A549 (cell line): ENCODE results near the gene PHLPP2. TPM values are rescaled to one million over a fixed set of nuclear protein-coding genes. Genes with fewer than 3 reads are reported as not detected.

Experiments
- ATAC-seq, 2 experiments: fragments of 200-7000 bp in 1 of 2; fragments of >200 bp in 1 of 2; cut with Nextera tagmentation in 1 of 2; cut with Tn5 transposase in 1 of 2; 3 replicates each; pipeline versions ENCODE4 v1.8.0 to v1.9.1; 2018 to 2020; ENCODE audit warnings: mild to moderate bottlenecking in 1 of 2, moderate library complexity in 1 of 2
- CTCF ChIA-PET: fragments of 300-600 bp; sonication (Branson Sonifier 250); formaldehyde crosslinking; extraction: SDS; loops from one replicate; lab custom pipeline; 2021; ENCODE audit warnings: antibody characterized with exemption, inconsistent platforms; lab: Yijun Ruan, JAX
- POLR2A ChIA-PET: fragments of 350-600 bp; formaldehyde crosslinking; extraction: SDS; loops from one replicate; lab custom pipeline; 2021; ENCODE audit warnings: antibody characterized with exemption, inconsistent platforms; lab: Yijun Ruan, JAX
- DNase-seq, 2 experiments: peaks; one replicate each; pipeline versions ENCODE4 v3.0.0 to v3.0.0-alpha.2; 2011 to 2016; ENCODE audit warnings: low read depth in 1 of 2, low spot score in 1 of 2
- FAIRE-seq: peaks from 2 replicates; lab custom pipeline; 2011; peaks lifted over from hg19 to GRCh38; lab: Jason Lieb, UNC
- H3K27ac ChIP-seq, 2 experiments: fragments of >200 bp; sonication (Bioruptor Twin); formaldehyde crosslinking; 3 replicates each; pipeline ENCODE4 v1.5.1; 2016 to 2017
- H3K4me1 ChIP-seq: fragments of >200 bp; sonication (Bioruptor Twin); formaldehyde crosslinking; 3 replicates; pipeline ENCODE4 v1.6.1; 2016
- H3K4me2 ChIP-seq: fragments of >200 bp; sonication (Bioruptor Twin); formaldehyde crosslinking; 3 replicates; pipeline ENCODE4 v1.6.1; 2016
- H3K4me3 ChIP-seq: fragments of >200 bp; sonication (Bioruptor Twin); formaldehyde crosslinking; 3 replicates; pipeline ENCODE4 v1.5.1; 2016
- H3K9me3 ChIP-seq: fragments of >200 bp; sonication (Bioruptor Twin); formaldehyde crosslinking; 3 replicates; pipeline ENCODE4 v1.6.1; 2016
- CBX8 ChIP-seq: fragments of 200-600 bp; sonication (generic); IDR thresholded peaks from 2 replicates; pipeline ENCODE4 v1.6.1; 2016
- CEBPB ChIP-seq, 2 experiments: fragments of >200 bp in 1 of 2; sonication (Bioruptor Twin) in 1 of 2; formaldehyde crosslinking in 1 of 2; IDR thresholded peaks; 2 replicates each; pipeline ENCODE4 v1.6.1; 2012 to 2016
- CHD2 ChIP-seq: fragments of 150-350 bp; IDR thresholded peaks from 2 replicates; pipeline ENCODE4 v1.6.1; 2014; ENCODE audit warnings: low read length; ENCODE audit not compliant: partially characterized antibody
- CHD4 ChIP-seq: fragments of 200-600 bp; sonication (generic); IDR thresholded peaks from 2 replicates; pipeline ENCODE4 v1.6.1; 2016; ENCODE audit warnings: antibody characterized with exemption, mild to moderate bottlenecking, borderline replicate concordance
- EHF ChIP-seq: fragments of 250-450 bp; sonication (Bioruptor Pico); IDR thresholded peaks from 2 replicates; pipeline ENCODE4 v1.5.0; 2020; ENCODE audit warnings: mild to moderate bottlenecking
- EHMT2 ChIP-seq: fragments of 200-600 bp; sonication (generic); IDR thresholded peaks from 2 replicates; pipeline ENCODE4 v1.6.1; 2016; ENCODE audit warnings: antibody characterized with exemption, low read depth, mild to moderate bottlenecking, moderate library complexity
- ESRRA ChIP-seq: fragments of 150-350 bp; IDR thresholded peaks from 2 replicates; pipeline ENCODE4 v1.6.1; 2014; ENCODE audit warnings: mild to moderate bottlenecking, low read length, borderline replicate concordance
- FOXS1 ChIP-seq: fragments of 250-450 bp; sonication (Bioruptor Pico); IDR thresholded peaks from 2 replicates; pipeline ENCODE4 v1.5.0; 2020; ENCODE audit warnings: mild to moderate bottlenecking, moderate library complexity
- HDAC2 ChIP-seq: fragments of 200-600 bp; sonication (generic); IDR thresholded peaks from 2 replicates; pipeline ENCODE4 v1.6.1; 2016
- HEYL ChIP-seq: fragments of 250-450 bp; sonication (Bioruptor Pico); IDR thresholded peaks from 2 replicates; pipeline ENCODE4 v1.8.0; 2021; ENCODE audit warnings: mild to moderate bottlenecking, moderate library complexity
- HOXB13 ChIP-seq: fragments of 250-450 bp; sonication (Bioruptor Pico); IDR thresholded peaks from 2 replicates; pipeline ENCODE4 v1.5.0; 2020; ENCODE audit warnings: low read depth, mild to moderate bottlenecking, moderate library complexity
- JUN ChIP-seq, 2 experiments: fragments of >200 bp; sonication (Bioruptor Twin); formaldehyde crosslinking; IDR thresholded peaks; 2 replicates in 1 of 2; 3 replicates in 1 of 2; pipeline ENCODE4 v1.6.1; 2016 to 2017
- KDM1A ChIP-seq: fragments of 200-600 bp; sonication (generic); IDR thresholded peaks from 2 replicates; pipeline ENCODE4 v1.6.1; 2016; ENCODE audit warnings: low read depth, mild to moderate bottlenecking
- MAZ ChIP-seq: fragments of 150-350 bp; IDR thresholded peaks from 2 replicates; pipeline ENCODE4 v1.6.1; 2014; ENCODE audit warnings: antibody characterized with exemption, low read depth, low read length, borderline replicate concordance
- NR3C1 ChIP-seq: fragments of >200 bp; sonication (Bioruptor Twin); formaldehyde crosslinking; IDR thresholded peaks from 3 replicates; pipeline ENCODE4 v1.6.1; 2017
- POLR2A ChIP-seq: IDR thresholded peaks from 2 replicates; pipeline ENCODE4 v1.6.1; 2012; ENCODE audit warnings: mild to moderate bottlenecking, low read length
- POLR2AphosphoS2 ChIP-seq: conservative IDR thresholded peaks from 2 replicates; pipeline ENCODE4 v1.6.1; 2012; ENCODE audit warnings: low read length, improper control_type of control experiment, inconsistent platforms
- RARB ChIP-seq: fragments of 250-450 bp; sonication (Bioruptor Pico); IDR thresholded peaks from 2 replicates; pipeline ENCODE4 v1.8.0; 2021; ENCODE audit warnings: mild to moderate bottlenecking, moderate library complexity
- RCOR1 ChIP-seq: fragments of 150-350 bp; IDR thresholded peaks from 2 replicates; pipeline ENCODE4 v1.6.1; 2014; ENCODE audit warnings: antibody characterized with exemption, low read length, low read depth
- SMC3 ChIP-seq: fragments of >200 bp; sonication (Bioruptor Twin); formaldehyde crosslinking; IDR thresholded peaks from 3 replicates; pipeline ENCODE4 v1.6.1; 2018; ENCODE audit warnings: inconsistent platforms
- TFCP2L1 ChIP-seq: fragments of 250-450 bp; sonication (Bioruptor Pico); IDR thresholded peaks from 2 replicates; pipeline ENCODE4 v1.5.0; 2021; ENCODE audit warnings: mild to moderate bottlenecking
- ZC3H11A ChIP-seq: fragments of 450-650 bp; IDR thresholded peaks from 2 replicates; pipeline ENCODE4 v1.6.1; 2014; ENCODE audit warnings: antibody characterized with exemption, mild to moderate bottlenecking
- ZNF302 ChIP-seq: fragments of 250-450 bp; sonication (Bioruptor Pico); IDR thresholded peaks from 2 replicates; pipeline ENCODE4 v1.9.0; 2021; ENCODE audit warnings: inconsistent platforms, mild to moderate bottlenecking, moderate library complexity
- WGBS: methylation state at CpG from one replicate; pipeline ENCODE4 v1.1.6; 2017; ENCODE audit errors: missing lambda C conversion rate; 5-methylcytosine and 5-hydroxymethylcytosine counted together
- polyA plus RNA-seq, 4 experiments: library from polyadenylated mRNA; depleted of rRNA in 3 of 4; stranded (reverse); fragments of >200 nt; fragmentation: RNase III in 1 of 4; extraction: RNeasy Plus Mini Kit Qiagen cat#74134 plus additional on column Dnase treatment in 1 of 4; gene quantifications; 2 replicates in 3 of 4; 3 replicates in 1 of 4; pipeline ENCODE4 v1.2.3, GENCODE V29; 2011 to 2017
- TF ChIP-seq, protein P1 (sequence below): fragments of 450-650 bp; IDR thresholded peaks from 2 replicates; pipeline ENCODE4 v1.6.1; 2014; ENCODE audit warnings: antibody characterized with exemption
- TF ChIP-seq, protein P2 (sequence below): fragments of 150-350 bp; IDR thresholded peaks from 2 replicates; pipeline ENCODE4 v1.6.1; 2014; ENCODE audit warnings: low read depth, mild to moderate bottlenecking, low read length
- TF ChIP-seq, protein P3 (sequence below): IDR thresholded peaks from 2 replicates; pipeline ENCODE4 v1.6.1; 2012
- TF ChIP-seq, protein P4 (sequence below): IDR thresholded peaks from 2 replicates; pipeline ENCODE4 v1.6.1; 2012; ENCODE audit warnings: low read depth, borderline replicate concordance

The PHLPP2 gene
- polyA plus RNA-seq, 2 of the 4 experiments (the other 2 are of a cell fraction), result 7.9 to 11.3 TPM

DNA sequence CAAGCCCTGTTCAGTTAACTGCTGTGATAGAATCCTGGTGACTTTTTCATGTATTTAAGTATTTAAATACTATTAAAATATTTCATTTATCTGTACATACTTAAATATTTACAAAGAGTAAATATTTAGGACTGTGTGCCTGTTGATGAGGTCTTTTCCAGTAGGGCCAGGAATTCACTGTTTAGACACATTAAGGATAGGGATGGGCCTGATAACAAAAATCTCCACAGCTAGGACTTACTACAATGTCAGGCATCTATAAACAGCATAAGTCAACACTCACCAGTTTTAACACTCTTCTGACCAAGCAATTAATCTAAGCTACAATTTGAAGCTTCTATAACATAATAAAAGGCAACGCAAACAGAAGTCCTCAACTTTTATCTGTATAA lies 50.9 kb downstream of the PHLPP2 start:
- no peak overlapping the region for H3K4me2 ChIP-seq
- H3K9me3 ChIP-seq, result no peaks in the 10 kb centered on the region
- WGBS, result 96% methylated on average over 1 of the region's 1 CpG
- H3K4me1 ChIP-seq, result no peaks in the 10 kb centered on the region
- H3K4me3 ChIP-seq, result no peak overlapping the region
- CTCF ChIA-PET, result interaction anchor here (1.1 kb wide), 2 partner anchors 41 to 63 kb away, joined by 3 to 5 read pairs; no protein-coding TSS in a partner anchor
- no peak for TF ChIP-seq TFCP2L1 (CRISPR knock-in tag)
- no peak for TF ChIP-seq CHD2
- no peak for TF ChIP-seq NR3C1
- TF ChIP-seq POLR2AphosphoS2, result no peak
- TF ChIP-seq CHD4, result no peak
- TF ChIP-seq HDAC2, result no peak
- no peak for TF ChIP-seq ESRRA
- TF ChIP-seq FOXS1 (CRISPR knock-in tag), result no peak
- no peak for TF ChIP-seq KDM1A
- TF ChIP-seq, protein P1, sequence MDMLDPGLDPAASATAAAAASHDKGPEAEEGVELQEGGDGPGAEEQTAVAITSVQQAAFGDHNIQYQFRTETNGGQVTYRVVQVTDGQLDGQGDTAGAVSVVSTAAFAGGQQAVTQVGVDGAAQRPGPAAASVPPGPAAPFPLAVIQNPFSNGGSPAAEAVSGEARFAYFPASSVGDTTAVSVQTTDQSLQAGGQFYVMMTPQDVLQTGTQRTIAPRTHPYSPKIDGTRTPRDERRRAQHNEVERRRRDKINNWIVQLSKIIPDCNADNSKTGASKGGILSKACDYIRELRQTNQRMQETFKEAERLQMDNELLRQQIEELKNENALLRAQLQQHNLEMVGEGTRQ, result no peak
- no peak for TF ChIP-seq ZNF302 (CRISPR knock-in tag)
- TF ChIP-seq, protein P2, sequence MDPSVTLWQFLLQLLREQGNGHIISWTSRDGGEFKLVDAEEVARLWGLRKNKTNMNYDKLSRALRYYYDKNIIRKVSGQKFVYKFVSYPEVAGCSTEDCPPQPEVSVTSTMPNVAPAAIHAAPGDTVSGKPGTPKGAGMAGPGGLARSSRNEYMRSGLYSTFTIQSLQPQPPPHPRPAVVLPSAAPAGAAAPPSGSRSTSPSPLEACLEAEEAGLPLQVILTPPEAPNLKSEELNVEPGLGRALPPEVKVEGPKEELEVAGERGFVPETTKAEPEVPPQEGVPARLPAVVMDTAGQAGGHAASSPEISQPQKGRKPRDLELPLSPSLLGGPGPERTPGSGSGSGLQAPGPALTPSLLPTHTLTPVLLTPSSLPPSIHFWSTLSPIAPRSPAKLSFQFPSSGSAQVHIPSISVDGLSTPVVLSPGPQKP, result no peak
- TF ChIP-seq POLR2A, result no peak
- TF ChIP-seq HEYL (CRISPR knock-in tag), result no peak
- TF ChIP-seq ZC3H11A, result no peak
- TF ChIP-seq SMC3, result no peak
- TF ChIP-seq, protein P3, sequence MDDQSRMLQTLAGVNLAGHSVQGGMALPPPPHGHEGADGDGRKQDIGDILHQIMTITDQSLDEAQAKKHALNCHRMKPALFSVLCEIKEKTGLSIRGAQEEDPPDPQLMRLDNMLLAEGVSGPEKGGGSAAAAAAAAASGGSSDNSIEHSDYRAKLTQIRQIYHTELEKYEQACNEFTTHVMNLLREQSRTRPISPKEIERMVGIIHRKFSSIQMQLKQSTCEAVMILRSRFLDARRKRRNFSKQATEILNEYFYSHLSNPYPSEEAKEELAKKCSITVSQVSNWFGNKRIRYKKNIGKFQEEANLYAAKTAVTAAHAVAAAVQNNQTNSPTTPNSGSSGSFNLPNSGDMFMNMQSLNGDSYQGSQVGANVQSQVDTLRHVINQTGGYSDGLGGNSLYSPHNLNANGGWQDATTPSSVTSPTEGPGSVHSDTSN, result no peak
- TF ChIP-seq MAZ, result no peak
- TF ChIP-seq JUN (IDR thresholded peaks at IDR 0.05), result no peak
- TF ChIP-seq, all 56 proteins: peak for 0
- FAIRE-seq (no peak), DNase-seq (no peak), ATAC-seq (no peak)
- POLR2A ChIA-PET, result no interaction called here
- H3K27ac ChIP-seq, result no peak overlapping the region

DNA sequence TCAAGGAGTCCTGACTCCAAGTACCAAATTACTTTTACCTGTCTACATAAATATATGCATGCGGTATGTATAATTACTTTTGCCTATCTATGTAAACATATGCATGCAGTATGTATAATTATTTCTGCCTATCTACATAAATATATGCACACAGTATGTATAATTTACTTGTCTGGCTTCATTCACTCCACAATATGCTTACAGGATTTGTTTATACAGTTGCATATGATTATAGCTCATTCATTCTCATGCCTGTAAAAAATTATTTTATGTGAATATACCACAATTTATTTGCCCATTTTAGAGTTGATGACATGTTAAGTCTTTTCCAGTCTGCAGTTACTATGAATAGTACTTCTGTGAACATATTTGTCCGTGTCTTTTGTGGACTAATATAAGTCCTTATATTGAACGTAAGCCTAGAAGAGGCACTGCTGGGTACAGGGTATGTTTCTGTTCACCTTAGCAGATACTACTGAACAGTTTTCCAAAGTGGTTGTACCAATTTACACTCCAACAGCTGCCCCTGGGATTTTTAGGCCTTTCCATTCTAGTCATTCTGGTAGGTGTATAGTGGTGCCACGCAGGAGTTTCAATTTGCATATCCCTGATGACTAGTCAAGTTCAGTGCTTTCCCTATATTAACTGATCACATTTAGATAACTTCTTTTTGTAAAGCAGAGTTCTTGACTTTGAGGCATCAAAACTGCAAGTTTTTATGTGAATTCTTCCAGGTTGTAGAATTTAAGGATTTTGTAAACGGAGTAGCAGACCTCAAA lies 51.5 kb downstream of the PHLPP2 start:
- no peak for FAIRE-seq
- H3K9me3 ChIP-seq, result no peaks in the 10 kb centered on the region
- WGBS, result 92% methylated on average over 5 of the region's 5 CpGs
- no peak overlapping the region for H3K4me2 ChIP-seq
- no peak overlapping the region for H3K27ac ChIP-seq
- peaks cover 2% of the 10 kb centered on the region; the same call in 2 of the 3 replicates for H3K4me1 ChIP-seq
- H3K4me3 ChIP-seq, result no peak overlapping the region
- ATAC-seq, result no peak
- POLR2A ChIA-PET, result no interaction called here
- TF ChIP-seq POLR2AphosphoS2, result no peak
- no peak for TF ChIP-seq FOXS1 (CRISPR knock-in tag)
- no peak for TF ChIP-seq RCOR1
- no peak for TF ChIP-seq HOXB13 (CRISPR knock-in tag)
- TF ChIP-seq ZC3H11A, result no peak
- TF ChIP-seq, protein P3, result no peak
- no peak for TF ChIP-seq KDM1A
- TF ChIP-seq HEYL (CRISPR knock-in tag), result no peak
- no peak for TF ChIP-seq CBX8
- TF ChIP-seq EHMT2, result no peak
- no peak for TF ChIP-seq RARB
- TF ChIP-seq HDAC2, result no peak
- no peak for TF ChIP-seq CEBPB (IDR thresholded peaks at IDR 0.05)
- TF ChIP-seq, protein P4, sequence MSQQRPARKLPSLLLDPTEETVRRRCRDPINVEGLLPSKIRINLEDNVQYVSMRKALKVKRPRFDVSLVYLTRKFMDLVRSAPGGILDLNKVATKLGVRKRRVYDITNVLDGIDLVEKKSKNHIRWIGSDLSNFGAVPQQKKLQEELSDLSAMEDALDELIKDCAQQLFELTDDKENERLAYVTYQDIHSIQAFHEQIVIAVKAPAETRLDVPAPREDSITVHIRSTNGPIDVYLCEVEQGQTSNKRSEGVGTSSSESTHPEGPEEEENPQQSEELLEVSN, result no peak
- TF ChIP-seq JUN (IDR thresholded peaks at IDR 0.05), result no peak
- no peak for TF ChIP-seq EHF (CRISPR knock-in tag)
- TF ChIP-seq, protein P2, result no peak
- TF ChIP-seq, all 56 proteins: peak for 0
- CTCF ChIA-PET, result interaction anchor here (1.1 kb wide), 1 partner anchor 42 kb away, joined by 5 read pairs; no protein-coding TSS in a partner anchor
- no peak for DNase-seq
